VCaP (cell line): Measurements from ENCODE around the gene DEAF1.
A peak's percentile ranks its signal among the peaks of the same experiment; 100 is the strongest.

ENCODE experiments used
- H3K27ac ChIP-seq: fragments of 450-650 bp; 2 replicates; pipeline ENCODE4 v1.5.1; 2017
- CTCF ChIP-seq: fragments of 450-650 bp; conservative IDR thresholded peaks from 2 replicates; pipeline ENCODE4 v1.5.1; 2017; ENCODE audit warnings: mild to moderate bottlenecking, moderate library complexity

Gene DEAF1

GRCh38 chr11:724049-724777 lies 29.2 kb upstream of the DEAF1 start:
- H3K27ac ChIP-seq, result no peak overlapping the region
- no peak for TF ChIP-seq CTCF

- peak; percentile 72 for TF ChIP-seq CTCF
- no peak overlapping the region for H3K27ac ChIP-seq
Measured at GRCh38 chr11:723120-723883, 28.3 kb upstream of the DEAF1 start.

- no peak for TF ChIP-seq CTCF
Measured at GRCh38 chr11:722346-722811, 27.4 kb upstream of the DEAF1 start.

DNA sequence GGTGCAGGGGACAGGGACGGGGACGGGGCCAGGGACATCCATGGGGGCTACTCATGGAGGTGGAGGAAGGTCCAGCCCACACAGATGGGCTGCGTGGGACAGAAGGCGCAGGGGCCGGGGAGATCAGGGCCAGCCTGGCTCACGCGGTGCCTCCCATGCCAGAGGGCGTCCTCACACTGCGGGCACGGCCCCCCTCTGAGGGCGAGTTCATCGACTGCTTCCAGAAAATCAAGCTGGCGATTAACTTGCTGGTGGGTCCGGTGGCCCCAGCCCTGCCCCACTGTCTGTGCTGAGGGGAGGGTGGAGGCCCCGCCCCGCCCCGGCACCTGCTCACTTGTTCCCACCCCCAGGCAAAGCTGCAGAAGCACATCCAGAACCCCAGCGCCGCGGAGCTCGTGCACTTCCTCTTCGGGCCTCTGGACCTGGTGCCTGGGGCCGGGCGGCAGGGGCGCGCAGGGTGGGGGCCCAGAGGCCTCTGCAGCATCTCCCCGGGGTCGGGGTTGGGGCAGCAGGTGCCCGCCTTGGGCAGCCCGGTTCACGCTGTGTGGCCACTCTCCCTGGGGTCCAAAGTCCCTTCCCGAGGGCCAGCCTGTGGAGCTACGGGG lies 26.8 kb upstream of the DEAF1 start:
- H3K27ac ChIP-seq, result no peak overlapping the region
- TF ChIP-seq CTCF, result no peak

More at GRCh38 chr11:722346-722811, 27.4 kb upstream of the DEAF1 start:
- H3K27ac ChIP-seq, result no peak overlapping the region

- H3K27ac ChIP-seq, result no peak overlapping the region
Measured at GRCh38 chr11:721247-721740, 26.3 kb upstream of the DEAF1 start.

GRCh38 chr11:720642-721246 lies 25.7 kb upstream of the DEAF1 start:
- no peak overlapping the region for H3K27ac ChIP-seq
- no peak for TF ChIP-seq CTCF

More at GRCh38 chr11:721247-721740, 26.3 kb upstream of the DEAF1 start:
- no peak for TF ChIP-seq CTCF
